DND-41 (cell line): ENCODE results near the gene EDA.

ENCODE experiments used
- ATAC-seq: fragments of 200-7000 bp; cut with Tn5 transposase; 3 replicates; pipeline ENCODE4 v1.9.1; 2021; ENCODE audit warnings: low read depth; ENCODE audit not compliant: insufficient read depth
- DNase-seq: peaks from one replicate; pipeline ENCODE4 v3.0.0-alpha.2; 2020
- H2AFZ ChIP-seq: 2 replicates; pipeline ENCODE4 v1.6.0; 2012; ENCODE audit warnings: low read depth, low read length
- H3K27ac ChIP-seq: 2 replicates; pipeline ENCODE4 v1.5.1; 2012; ENCODE audit warnings: low read length, inconsistent platforms
- H3K27me3 ChIP-seq: fragments of 200-600 bp; sonication (generic); 2 replicates; pipeline ENCODE4 v1.6.0; 2012; ENCODE audit warnings: low read length, mild to moderate bottlenecking, inconsistent platforms; ENCODE audit not compliant: insufficient read depth, poor library complexity
- H3K36me3 ChIP-seq: 2 replicates; pipeline ENCODE4 v1.5.1; 2012; ENCODE audit warnings: low read length, inconsistent platforms; ENCODE audit not compliant: insufficient read depth
- H3K4me1 ChIP-seq: 2 replicates; pipeline ENCODE4 v1.5.1; 2012; ENCODE audit warnings: mild to moderate bottlenecking, low read length; ENCODE audit not compliant: insufficient read depth
- H3K4me2 ChIP-seq: 2 replicates; pipeline ENCODE4 v1.6.0; 2012; ENCODE audit warnings: mild to moderate bottlenecking, moderate library complexity, low read length, inconsistent platforms; ENCODE audit not compliant: insufficient read depth
- H3K4me3 ChIP-seq, 2 experiments: fragments of 200-600 bp in 1 of 2; shearing (Covaris generic) in 1 of 2; 2 replicates each; pipeline ENCODE4 v1.5.1; 2012 to 2016; ENCODE audit warnings: inconsistent platforms in 2 of 2, low read length in 2 of 2, mild to moderate bottlenecking in 2 of 2, low read depth in 1 of 2, moderate library complexity in 1 of 2
- H3K79me2 ChIP-seq: 2 replicates; pipeline ENCODE4 v1.6.0; 2012; ENCODE audit warnings: low read length, inconsistent platforms; ENCODE audit not compliant: insufficient read depth
- H3K9ac ChIP-seq: 2 replicates; pipeline ENCODE4 v1.6.0; 2012; ENCODE audit warnings: low read depth, mild to moderate bottlenecking, inconsistent platforms, low read length, moderate library complexity
- H3K9me3 ChIP-seq: 2 replicates; pipeline ENCODE4 v1.5.1; 2012; ENCODE audit warnings: low read length, moderate library complexity, mild to moderate bottlenecking, inconsistent platforms; ENCODE audit not compliant: insufficient read depth, severe bottlenecking
- H4K20me1 ChIP-seq: 2 replicates; pipeline ENCODE4 v1.6.0; 2012; ENCODE audit warnings: low read length; ENCODE audit not compliant: insufficient read depth
- EZH2 ChIP-seq: IDR thresholded peaks from 3 replicates; pipeline ENCODE4 v1.6.1; 2012; ENCODE audit warnings: borderline replicate concordance, low read depth, mild to moderate bottlenecking, moderate library complexity, low read length, inconsistent platforms; ENCODE audit not compliant: severe bottlenecking
- TF ChIP-seq, protein P1 (sequence below): IDR thresholded peaks from 2 replicates; pipeline ENCODE4 v1.5.1; 2012; ENCODE audit warnings: borderline replicate concordance, low read length, moderate library complexity, mild to moderate bottlenecking; ENCODE audit not compliant: poor library complexity, severe bottlenecking; ENCODE audit errors: extremely low read depth

The EDA gene

GRCh38 chrX:69627744-69628143, 11.8 kb downstream of the EDA start:
- H3K4me1 ChIP-seq, result no peaks in the 10 kb centered on the region
- no peaks in the 10 kb centered on the region for H3K36me3 ChIP-seq
- no peaks in the 10 kb centered on the region for H3K79me2 ChIP-seq
- no peak for TF ChIP-seq EZH2
- TF ChIP-seq, protein P1, sequence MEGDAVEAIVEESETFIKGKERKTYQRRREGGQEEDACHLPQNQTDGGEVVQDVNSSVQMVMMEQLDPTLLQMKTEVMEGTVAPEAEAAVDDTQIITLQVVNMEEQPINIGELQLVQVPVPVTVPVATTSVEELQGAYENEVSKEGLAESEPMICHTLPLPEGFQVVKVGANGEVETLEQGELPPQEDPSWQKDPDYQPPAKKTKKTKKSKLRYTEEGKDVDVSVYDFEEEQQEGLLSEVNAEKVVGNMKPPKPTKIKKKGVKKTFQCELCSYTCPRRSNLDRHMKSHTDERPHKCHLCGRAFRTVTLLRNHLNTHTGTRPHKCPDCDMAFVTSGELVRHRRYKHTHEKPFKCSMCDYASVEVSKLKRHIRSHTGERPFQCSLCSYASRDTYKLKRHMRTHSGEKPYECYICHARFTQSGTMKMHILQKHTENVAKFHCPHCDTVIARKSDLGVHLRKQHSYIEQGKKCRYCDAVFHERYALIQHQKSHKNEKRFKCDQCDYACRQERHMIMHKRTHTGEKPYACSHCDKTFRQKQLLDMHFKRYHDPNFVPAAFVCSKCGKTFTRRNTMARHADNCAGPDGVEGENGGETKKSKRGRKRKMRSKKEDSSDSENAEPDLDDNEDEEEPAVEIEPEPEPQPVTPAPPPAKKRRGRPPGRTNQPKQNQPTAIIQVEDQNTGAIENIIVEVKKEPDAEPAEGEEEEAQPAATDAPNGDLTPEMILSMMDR, result no peak
- ATAC-seq, result no peak
- H3K27ac ChIP-seq, result no peak overlapping the region
- no peaks in the 10 kb centered on the region for H4K20me1 ChIP-seq
- no peak overlapping the region for H3K4me3 ChIP-seq
- DNase-seq, result no peak
- no peak overlapping the region for H3K9ac ChIP-seq
- H3K9me3 ChIP-seq, result no peaks in the 10 kb centered on the region
- H2AFZ ChIP-seq, result no peak overlapping the region
- no peak overlapping the region for H3K4me2 ChIP-seq
- H3K27me3 ChIP-seq, result no peaks in the 10 kb centered on the region

GRCh38 chrX:69630147-69630546, 14.2 kb downstream of the EDA start:
- no peak overlapping the region for H3K4me2 ChIP-seq
- no peaks in the 10 kb centered on the region for H3K36me3 ChIP-seq
- H3K9me3 ChIP-seq, result no peaks in the 10 kb centered on the region
- H3K79me2 ChIP-seq, result no peaks in the 10 kb centered on the region
- TF ChIP-seq EZH2, result no peak
- TF ChIP-seq, protein P1, result no peak
- H3K27ac ChIP-seq, result no peak overlapping the region
- no peak overlapping the region for H3K9ac ChIP-seq
- no peaks in the 10 kb centered on the region for H3K27me3 ChIP-seq
- H2AFZ ChIP-seq, result no peak overlapping the region
- H3K4me1 ChIP-seq, result no peaks in the 10 kb centered on the region
- H3K4me3 ChIP-seq, result no peak overlapping the region
- no peak for ATAC-seq
- H4K20me1 ChIP-seq, result no peaks in the 10 kb centered on the region
- no peak for DNase-seq

GRCh38 chrX:69664693-69665092, 48.8 kb downstream of the EDA start:
- Histone ChIP-seq H3K27me3 (no peaks in the 10 kb centered on the region), H3K4me3 (no peak overlapping the region), H2AFZ (no peak overlapping the region), H3K27ac (no peak overlapping the region), H3K79me2 (no peaks in the 10 kb centered on the region), H3K9ac (no peak overlapping the region), H3K4me2 (no peak overlapping the region), H3K4me1 (no peaks in the 10 kb centered on the region), H3K36me3 (no peaks in the 10 kb centered on the region), H3K9me3 (no peaks in the 10 kb centered on the region), H4K20me1 (no peaks in the 10 kb centered on the region)
- ATAC-seq (no peak), DNase-seq (no peak)
- TF ChIP-seq EZH2, result no peak
- TF ChIP-seq, protein P1, result no peak

GRCh38 chrX:69670001-69670555, 54.2 kb downstream of the EDA start:
- no peaks in the 10 kb centered on the region for H3K79me2 ChIP-seq
- no peak for ATAC-seq
- H3K4me2 ChIP-seq, result no peak overlapping the region
- H2AFZ ChIP-seq, result no peak overlapping the region
- H3K27ac ChIP-seq, result no peak overlapping the region
- H3K4me3 ChIP-seq, result no peak overlapping the region
- H3K4me1 ChIP-seq, result no peaks in the 10 kb centered on the region
- H3K27me3 ChIP-seq, result no peaks in the 10 kb centered on the region
- no peak overlapping the region for H3K9ac ChIP-seq
- TF ChIP-seq, protein P1, result no peak
- TF ChIP-seq EZH2, result no peak
- no peaks in the 10 kb centered on the region for H3K9me3 ChIP-seq
- H3K36me3 ChIP-seq, result no peaks in the 10 kb centered on the region
- no peaks in the 10 kb centered on the region for H4K20me1 ChIP-seq
- no peak for DNase-seq
